ENCODE data around the gene ZFP36L1.

ZFP36L1 gene, protein sequence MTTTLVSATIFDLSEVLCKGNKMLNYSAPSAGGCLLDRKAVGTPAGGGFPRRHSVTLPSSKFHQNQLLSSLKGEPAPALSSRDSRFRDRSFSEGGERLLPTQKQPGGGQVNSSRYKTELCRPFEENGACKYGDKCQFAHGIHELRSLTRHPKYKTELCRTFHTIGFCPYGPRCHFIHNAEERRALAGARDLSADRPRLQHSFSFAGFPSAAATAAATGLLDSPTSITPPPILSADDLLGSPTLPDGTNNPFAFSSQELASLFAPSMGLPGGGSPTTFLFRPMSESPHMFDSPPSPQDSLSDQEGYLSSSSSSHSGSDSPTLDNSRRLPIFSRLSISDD

GRCh38 chr14:68792979-68793733 is at the start of gene ZFP36L1:
ZFP36L1 (minus strand) TSS chr14:68793067; CDS start chr14:68792938, 129 bp downstream.
- peak; percentile 97 for DNase-seq (ENCODE audit: low read depth)

GRCh38 chr14:68842298-68842697 is 49.4 kb upstream of the ZFP36L1 start:
- no peak for DNase-seq (ENCODE audit: low read depth)

GRCh38 chr14:68841016-68841809 is 48.3 kb upstream of the ZFP36L1 start:
- peak; percentile 63 for DNase-seq (ENCODE audit: low read depth)

GRCh38 chr14:68840454-68840853 is 47.6 kb upstream of the ZFP36L1 start:
- DNase-seq (ENCODE audit: low read depth): no peak

DNA sequence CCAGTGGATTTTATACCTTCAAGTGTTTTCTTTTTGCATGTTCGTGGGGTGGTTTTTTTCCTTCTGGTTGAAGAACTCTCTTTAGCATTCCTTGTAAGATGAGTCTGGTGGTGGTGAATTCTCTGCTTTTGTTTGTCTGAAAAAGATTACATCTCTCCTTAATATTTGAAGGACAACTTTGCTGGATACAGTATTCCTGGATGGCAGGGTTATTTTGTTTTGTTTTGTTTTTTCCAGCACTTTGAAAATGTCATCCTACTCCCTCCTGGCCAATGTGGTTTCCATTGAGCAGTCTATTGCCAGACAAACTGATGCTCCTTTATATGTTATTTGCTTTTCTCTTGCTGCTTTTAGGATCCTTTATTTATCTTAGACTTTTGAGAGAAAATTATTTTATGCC is 43.2 kb upstream of the ZFP36L1 start:
- no peak for DNase-seq (ENCODE audit: low read depth)

DNA sequence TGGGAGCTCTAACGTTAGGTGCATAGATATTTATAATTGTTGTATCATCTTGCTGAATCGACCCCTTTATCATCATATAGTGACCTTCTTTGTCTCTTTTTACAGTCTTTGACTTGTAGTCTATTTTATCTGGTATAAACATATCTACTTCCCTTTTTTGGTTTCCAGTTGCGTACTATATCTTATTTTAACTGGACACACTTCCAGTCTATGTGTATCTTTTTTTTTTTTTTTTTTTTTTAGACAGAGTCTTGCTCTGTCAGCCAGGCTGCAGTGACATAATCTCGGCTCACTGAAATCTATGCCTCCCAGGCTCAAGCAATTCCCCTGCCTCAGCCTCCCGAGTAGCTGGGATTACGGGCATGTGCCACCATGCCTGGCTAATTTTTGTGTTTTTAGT is 41.9 kb upstream of the ZFP36L1 start:
- no peak for DNase-seq (ENCODE audit: low read depth)

- no peak for DNase-seq (ENCODE audit: low read depth)
Observed at GRCh38 chr14:68828698-68829097, 35.8 kb upstream of the ZFP36L1 start.

- no peak for DNase-seq (ENCODE audit: low read depth)
Observed at GRCh38 chr14:68825729-68826128, 32.9 kb upstream of the ZFP36L1 start.

DNA sequence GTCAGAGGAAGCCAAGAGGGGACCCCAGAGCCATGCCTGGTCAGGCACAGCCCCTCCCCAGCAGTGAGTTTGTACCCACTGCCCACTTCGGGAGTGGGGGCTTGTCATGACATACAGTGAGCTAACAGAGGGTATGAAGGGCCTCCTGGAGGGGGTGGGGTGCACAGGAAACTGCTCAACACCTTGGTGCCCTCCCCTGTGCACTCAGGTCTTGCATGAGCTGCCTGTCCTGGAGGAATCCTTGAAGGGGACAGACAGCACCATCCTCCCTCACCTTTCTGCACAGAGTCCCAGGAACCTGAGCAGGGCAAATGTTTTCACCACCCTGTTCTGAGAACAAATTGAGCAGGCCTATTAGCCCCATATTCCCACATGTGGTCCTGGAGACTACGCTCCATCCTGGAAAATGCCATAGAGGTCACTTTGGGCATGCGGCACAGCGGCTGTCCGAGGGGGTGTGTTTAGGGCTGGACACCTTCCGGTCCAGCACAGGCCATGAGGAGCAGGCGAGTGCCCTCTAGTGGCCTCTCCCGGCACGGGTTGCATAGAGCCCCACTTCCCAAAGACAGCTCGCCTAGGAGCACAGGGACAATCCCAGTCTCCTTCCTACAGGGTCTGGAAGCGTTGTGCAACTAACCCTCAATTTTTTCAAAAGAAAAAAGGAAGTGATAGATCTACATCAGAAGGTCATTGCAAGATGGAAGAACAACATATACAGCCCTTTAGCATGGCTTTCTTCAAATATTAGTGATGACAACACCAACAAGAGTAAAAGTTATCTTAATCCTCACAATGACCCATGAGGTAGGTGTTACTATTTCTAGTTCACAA is 31.9 kb upstream of the ZFP36L1 start:
- DNase-seq (ENCODE audit: low read depth): peak; percentile 81

DNA sequence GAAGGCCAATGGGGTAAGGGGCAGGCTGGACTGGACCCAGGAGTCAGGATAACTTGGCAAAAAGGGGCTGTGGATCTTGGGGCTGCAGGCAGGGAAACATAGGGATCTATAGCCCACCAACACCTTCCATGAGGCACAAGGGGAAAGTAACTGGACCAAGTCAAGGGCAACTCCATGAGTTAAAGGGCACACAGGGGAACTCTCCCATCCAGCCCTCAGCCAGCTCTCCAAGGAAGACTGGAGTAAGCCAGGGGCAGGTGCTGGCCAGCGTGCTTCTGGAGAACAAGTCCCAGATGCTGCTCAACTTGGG is 31.3 kb upstream of the ZFP36L1 start:
- no peak for DNase-seq (ENCODE audit: low read depth)

DNA sequence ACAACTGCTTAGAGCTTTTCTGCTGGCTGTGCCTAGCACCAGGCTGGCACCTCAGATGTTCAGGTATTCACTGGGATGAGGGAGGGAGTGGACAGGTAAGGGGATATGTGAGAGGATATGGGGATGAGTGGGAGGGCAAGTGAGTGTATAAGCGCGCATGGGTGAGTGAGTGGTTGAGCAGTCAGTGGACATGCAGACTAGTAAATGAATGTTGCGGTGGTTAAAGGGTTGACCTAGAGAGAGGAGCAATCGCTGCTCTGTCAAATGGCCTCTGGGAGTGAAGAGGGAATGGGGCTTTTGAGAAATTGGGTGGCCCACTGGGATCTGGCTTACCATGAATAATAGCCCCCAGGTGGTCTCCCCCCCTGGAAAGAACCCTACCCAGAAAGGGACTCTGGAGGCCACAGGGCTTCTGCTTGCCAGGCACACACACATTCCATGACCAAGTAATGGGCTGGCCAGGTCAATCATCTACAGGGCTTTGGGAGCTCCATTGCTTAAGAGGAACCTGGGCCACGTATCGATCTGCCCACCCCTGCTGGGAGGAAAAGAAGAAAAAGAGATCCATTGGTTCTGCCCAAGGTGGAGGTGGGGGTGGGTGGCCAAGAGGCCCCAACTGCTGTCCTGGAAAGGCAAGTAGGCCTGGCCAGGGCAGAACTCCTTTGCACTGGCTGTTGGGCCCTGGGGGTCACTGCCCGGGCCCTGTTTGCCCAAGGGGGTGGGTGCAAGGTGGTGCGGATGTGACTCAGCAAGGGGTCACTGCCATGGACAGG is 30.8 kb upstream of the ZFP36L1 start:
- DNase-seq (ENCODE audit: low read depth): no peak

DNA sequence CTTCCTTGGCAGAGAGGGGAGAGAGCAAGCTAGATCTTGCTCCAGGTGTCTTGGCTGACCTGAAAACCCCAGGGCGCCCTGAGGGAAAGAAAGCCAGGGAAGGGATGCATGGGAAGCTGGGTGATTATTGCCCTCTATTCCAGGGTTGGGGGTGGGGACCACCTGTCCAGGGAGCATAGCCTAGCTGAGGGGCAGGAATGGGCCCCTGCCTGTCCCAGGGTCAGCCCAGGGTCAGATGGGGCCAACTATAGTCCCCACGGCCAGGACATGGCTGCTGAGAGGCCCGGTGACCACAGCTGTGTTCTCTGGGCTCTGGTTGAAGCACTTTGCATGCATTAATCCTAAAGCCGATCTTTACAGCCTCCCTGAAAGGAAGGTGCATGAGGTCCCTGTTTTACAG is 30.1 kb upstream of the ZFP36L1 start:
- no peak for DNase-seq (ENCODE audit: low read depth)

GRCh38 chr14:68822132-68822651 is 29.3 kb upstream of the ZFP36L1 start:
- DNase-seq (ENCODE audit: low read depth): no peak

DNA sequence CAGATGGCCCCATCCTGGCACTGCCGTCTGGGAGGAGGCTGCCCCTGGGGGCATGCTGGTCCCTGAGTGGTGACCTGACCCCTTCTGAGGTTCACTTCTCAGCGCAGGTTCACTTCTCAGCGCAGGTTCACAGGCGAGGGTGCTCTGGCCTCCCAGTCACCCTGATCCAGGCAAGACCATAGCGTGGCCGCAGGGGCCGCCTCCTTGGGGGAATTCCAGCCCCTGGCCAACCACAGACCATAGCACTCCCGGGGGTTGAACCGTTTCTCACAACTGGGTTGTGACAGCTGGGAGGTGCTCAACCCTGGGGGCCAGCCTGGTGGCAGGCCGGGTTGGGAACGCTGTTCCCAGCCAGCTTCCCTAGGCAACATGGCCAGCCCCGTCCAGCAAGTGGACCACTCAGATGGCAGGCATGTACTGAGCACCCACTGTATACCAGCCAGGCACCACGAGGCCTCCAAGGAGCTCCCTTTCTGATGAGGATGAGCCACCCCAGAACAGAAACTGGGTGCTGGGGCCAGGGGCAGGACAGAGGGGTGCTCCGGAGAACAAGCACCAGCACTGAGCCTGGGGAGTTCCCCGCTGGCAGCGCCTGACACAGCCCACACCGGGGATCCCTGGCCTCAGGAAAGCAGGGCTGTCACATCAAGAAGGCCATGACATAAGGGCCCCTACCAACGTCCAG is 28.3 kb upstream of the ZFP36L1 start:
- DNase-seq (ENCODE audit: low read depth): no peak

DNA sequence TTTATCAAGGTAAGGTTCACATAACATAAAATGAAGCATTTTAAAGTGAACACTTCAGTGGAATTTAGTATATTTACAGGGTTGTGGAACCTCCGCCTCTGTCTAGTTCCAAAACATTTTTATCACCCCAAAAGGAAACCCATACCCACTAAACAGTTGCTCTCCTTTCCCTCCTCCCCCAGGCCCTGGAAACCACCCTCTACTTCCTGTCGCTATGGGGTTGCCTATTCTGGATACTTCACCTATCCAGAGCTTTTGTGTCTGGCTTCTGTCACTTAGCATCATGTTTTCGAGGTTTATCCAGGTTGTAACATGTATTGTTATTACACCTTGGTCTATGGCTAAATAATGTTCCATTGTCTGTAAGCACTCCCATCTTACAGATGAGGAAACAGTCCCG is 27.7 kb upstream of the ZFP36L1 start:
- no peak for DNase-seq (ENCODE audit: low read depth)

GRCh38 chr14:68820119-68820518 is 27.3 kb upstream of the ZFP36L1 start:
- DNase-seq (ENCODE audit: low read depth): no peak

GRCh38 chr14:68819260-68819691 is 26.4 kb upstream of the ZFP36L1 start:
- peak; percentile 76 for DNase-seq (ENCODE audit: low read depth)

GRCh38 chr14:68817506-68818212 is 24.8 kb upstream of the ZFP36L1 start:
- no peak for DNase-seq (ENCODE audit: low read depth)

GRCh38 chr14:68816943-68817430 is 24.1 kb upstream of the ZFP36L1 start:
- DNase-seq (ENCODE audit: low read depth): no peak
